Ovary (tissue), 9 donors: ENCODE results near the gene FYCO1. TPM values are rescaled to one million over a fixed set of nuclear protein-coding genes. Genes with fewer than 3 reads are reported as not detected.

Experiments used
- DNase-seq, 5 donors: peaks; one replicate each; pipeline ENCODE4 v3.0.0-alpha.2; 2019 to 2020
- H3K27ac ChIP-seq, 2 donors: fragments of 200-600 bp; one replicate each; pipeline versions ENCODE4 v1.5.1 to v1.8.0; 2019 to 2022
- H3K27me3 ChIP-seq: fragments of 200-600 bp; one replicate; pipeline ENCODE4 v1.8.0; 2022
- H3K36me3 ChIP-seq: fragments of 200-600 bp; sonication (generic); one replicate; pipeline ENCODE4 v1.5.1; 2019
- H3K4me1 ChIP-seq: one replicate; pipeline ENCODE4 v1.8.1; 2013; ENCODE audit warnings: mild to moderate bottlenecking, moderate library complexity; ENCODE audit not compliant: insufficient read depth
- H3K4me3 ChIP-seq: fragments of 200-600 bp; sonication (generic); one replicate; pipeline ENCODE4 v1.5.1; 2017
- H3K9me3 ChIP-seq, 2 donors: fragments of 200-600 bp in 1 of 2; sonication (generic) in 1 of 2; one replicate each; pipeline versions ENCODE4 v1.5.1 to v1.8.1; 2013 to 2019; ENCODE audit warnings: mild to moderate bottlenecking in 1 of 2, moderate library complexity in 1 of 2
- EP300 ChIP-seq: sonication (generic); formaldehyde crosslinking; IDR thresholded peaks from one replicate; pipeline ENCODE4 v1.6.1; 2017; ENCODE audit warnings: antibody characterized with exemption
- POLR2A ChIP-seq: fragments of 450-650 bp; IDR thresholded peaks from one replicate; pipeline ENCODE4 v1.6.1; 2017; ENCODE audit warnings: antibody characterized with exemption, mild to moderate bottlenecking, moderate library complexity
- WGBS, 3 donors: extraction: QIAGEN DNeasy Blood & Tissue Kit in 1 of 3; methylation state at CpG; one replicate each; pipeline versions ENCODE4 v1.1.5 to v1.1.7; 2013 to 2017; 5-methylcytosine and 5-hydroxymethylcytosine counted together
- intact Hi-C, 4 donors: fragments of 100-400 bp; cut with DNase I; formaldehyde crosslinking; loops; one replicate each; pipeline versions ENCODE4 v1.11.0 to v1.15.1; 2022 to 2023
- polyA plus RNA-seq, 2 donors: library from polyadenylated mRNA; stranded (reverse); fragments of 200-250 nt in 1 of 2; fragments of 350-450 nt in 1 of 2; fragmentation: Illumina TruSeq in 1 of 2; extraction: RNeasy Lipid Tissue Mini Kit (QIAGEN cat#74804) in 1 of 2; gene quantifications; one replicate each; pipeline ENCODE4 v1.2.3, GENCODE V29; 2013 to 2014
- total RNA-seq, 7 donors: library from RNA; depleted of rRNA in 2 of 7; stranded (reverse); fragments of >200 nt in 2 of 7; fragmentation: NEBNext Ultra II Directional in 3 of 7; extraction: Animal tissue kit (Norgen Biotek cat#: 25700) in 3 of 7; gene quantifications; one replicate each; pipeline versions ENCODE4 v1.1.0 to v1.2.4, GENCODE V29; 2016 to 2023
- TF ChIP-seq, protein P1 (sequence below), 3 donors: fragments of 450-650 bp in 2 of 3; fragments of 200-600 bp in 1 of 3; IDR thresholded peaks; one replicate each; pipeline versions ENCODE4 v1.5.1 to v1.8.0; 2016 to 2022; ENCODE audit warnings: antibody characterized with exemption in 3 of 3, mild to moderate bottlenecking in 1 of 3
- donor health status: DM: no; HTN: no; CAD: no; lungs with moderate emphysema.
- donor health status: DM: no; HTN: no; CAD: no.
- donor health status: Bipolar disorder and iron deficiency.
- donor health status: DM: yes; HTN: yes; CAD: no.
- donor health status: DM: no; HTN: no; CAD: no.
- donor health status: DM: yes; HTN: yes; CAD: no.

Gene FYCO1
- total and polyA plus RNA-seq, 9 donors, result 30.2 to 81.0 (median 52.8) TPM

DNA sequence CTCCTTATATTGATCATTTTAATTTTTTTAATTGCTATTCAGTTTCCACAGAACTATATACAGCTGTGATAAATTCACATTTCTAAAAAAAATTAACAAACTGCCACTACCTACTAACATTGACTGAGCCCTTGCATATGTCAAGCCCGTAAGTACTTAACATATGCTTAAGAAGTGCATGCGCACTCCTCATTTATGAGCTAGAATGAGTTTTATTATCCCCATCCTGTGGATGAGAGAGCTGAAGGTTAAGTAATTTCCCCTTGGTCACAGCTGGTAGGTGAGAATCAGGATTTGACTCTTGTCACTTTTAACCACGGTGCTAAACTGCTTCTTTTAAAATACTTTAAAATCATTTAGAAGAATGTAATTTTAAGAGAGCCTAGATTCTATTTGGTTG lies 26.5 kb downstream of the FYCO1 start:
- WGBS, 3 donors, result 87 to 91% (median 88%) methylated on average over 3 of the region's 3 CpGs
- H3K4me3 ChIP-seq, result no peak overlapping the region
- H3K9me3 ChIP-seq, result no peaks in the 10 kb centered on the region
- TF ChIP-seq, protein P1, sequence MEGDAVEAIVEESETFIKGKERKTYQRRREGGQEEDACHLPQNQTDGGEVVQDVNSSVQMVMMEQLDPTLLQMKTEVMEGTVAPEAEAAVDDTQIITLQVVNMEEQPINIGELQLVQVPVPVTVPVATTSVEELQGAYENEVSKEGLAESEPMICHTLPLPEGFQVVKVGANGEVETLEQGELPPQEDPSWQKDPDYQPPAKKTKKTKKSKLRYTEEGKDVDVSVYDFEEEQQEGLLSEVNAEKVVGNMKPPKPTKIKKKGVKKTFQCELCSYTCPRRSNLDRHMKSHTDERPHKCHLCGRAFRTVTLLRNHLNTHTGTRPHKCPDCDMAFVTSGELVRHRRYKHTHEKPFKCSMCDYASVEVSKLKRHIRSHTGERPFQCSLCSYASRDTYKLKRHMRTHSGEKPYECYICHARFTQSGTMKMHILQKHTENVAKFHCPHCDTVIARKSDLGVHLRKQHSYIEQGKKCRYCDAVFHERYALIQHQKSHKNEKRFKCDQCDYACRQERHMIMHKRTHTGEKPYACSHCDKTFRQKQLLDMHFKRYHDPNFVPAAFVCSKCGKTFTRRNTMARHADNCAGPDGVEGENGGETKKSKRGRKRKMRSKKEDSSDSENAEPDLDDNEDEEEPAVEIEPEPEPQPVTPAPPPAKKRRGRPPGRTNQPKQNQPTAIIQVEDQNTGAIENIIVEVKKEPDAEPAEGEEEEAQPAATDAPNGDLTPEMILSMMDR (IDR thresholded peaks at IDR 0.05), result no peak
- no peak for TF ChIP-seq EP300
- TF ChIP-seq POLR2A, result no peak
- no peaks in the 10 kb centered on the region for H3K27me3 ChIP-seq
- intact Hi-C loops, result no loop called here
- peaks cover 4% of the 10 kb centered on the region for H3K4me1 ChIP-seq
- DNase-seq, result no peak
- no peak overlapping the region for H3K27ac ChIP-seq
- H3K36me3 ChIP-seq, result no peaks in the 10 kb centered on the region

DNA sequence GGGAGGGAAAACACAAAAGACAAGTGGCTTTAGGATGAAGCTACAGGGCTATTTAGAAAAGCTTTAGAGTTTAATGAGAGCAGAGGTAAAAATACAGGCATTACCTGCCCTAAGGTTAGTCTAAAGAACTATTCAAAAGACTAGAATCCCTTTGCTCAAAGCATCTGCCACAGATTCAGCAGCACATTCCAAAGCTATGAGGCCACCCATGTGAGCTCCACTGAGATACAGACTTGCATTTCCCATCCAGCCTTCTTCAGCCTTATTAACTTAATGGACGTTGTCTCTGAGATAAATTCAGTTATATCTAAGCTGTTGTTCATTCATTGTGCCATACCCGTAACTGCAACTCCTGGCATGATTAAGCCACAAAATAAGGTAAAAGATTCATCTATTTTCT lies 26.9 kb downstream of the FYCO1 start:
- DNase-seq, result no peak
- no peaks in the 10 kb centered on the region for H3K9me3 ChIP-seq
- intact Hi-C loops, result no loop called here
- H3K4me3 ChIP-seq, result no peak overlapping the region
- TF ChIP-seq, protein P1 (IDR thresholded peaks at IDR 0.05), result no peak
- no peak for TF ChIP-seq EP300
- TF ChIP-seq POLR2A, result no peak
- H3K27ac ChIP-seq, result no peak overlapping the region
- WGBS, 3 donors, result 40 to 54% (median 46%) methylated on average over 2 of the region's 2 CpGs
- peaks cover 3% of the 10 kb centered on the region for H3K4me1 ChIP-seq
- H3K36me3 ChIP-seq, result no peaks in the 10 kb centered on the region
- no peaks in the 10 kb centered on the region for H3K27me3 ChIP-seq

DNA sequence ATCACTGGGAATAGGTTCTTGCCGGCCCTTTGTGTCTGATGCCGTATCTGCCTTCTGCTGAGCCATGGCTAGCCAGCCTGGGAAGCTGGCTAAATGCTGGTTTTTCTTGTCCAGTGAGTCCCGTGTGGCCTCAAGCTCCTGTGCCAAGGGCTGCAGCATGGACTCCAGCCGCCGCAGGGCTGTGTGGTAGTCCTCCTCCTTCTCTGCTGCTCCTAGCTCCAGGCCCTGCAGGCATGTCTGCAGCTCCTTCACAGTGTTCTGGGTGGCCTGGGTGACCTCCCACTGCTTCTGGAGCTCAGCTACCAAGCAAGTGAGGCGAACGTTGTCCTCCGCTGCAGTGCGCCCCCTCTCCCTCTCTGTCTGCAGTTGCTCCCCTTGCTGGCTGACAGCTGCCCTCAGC lies 27.5 kb downstream of the FYCO1 start:
- Histone ChIP-seq H3K36me3 (no peaks in the 10 kb centered on the region), H3K9me3 (no peaks in the 10 kb centered on the region), H3K27me3 (no peaks in the 10 kb centered on the region), H3K4me1 (peaks cover 2% of the 10 kb centered on the region), H3K4me3 (no peak overlapping the region), H3K27ac (no peak overlapping the region)
- no peak for DNase-seq
- intact Hi-C loops, result no loop called here
- TF ChIP-seq EP300 (no peak), POLR2A (no peak)
- TF ChIP-seq, protein P1 (IDR thresholded peaks at IDR 0.05), result no peak
- 78 to 82% (median 81%) methylated on average over 9 of the region's 9 CpGs for WGBS, 3 donors

DNA sequence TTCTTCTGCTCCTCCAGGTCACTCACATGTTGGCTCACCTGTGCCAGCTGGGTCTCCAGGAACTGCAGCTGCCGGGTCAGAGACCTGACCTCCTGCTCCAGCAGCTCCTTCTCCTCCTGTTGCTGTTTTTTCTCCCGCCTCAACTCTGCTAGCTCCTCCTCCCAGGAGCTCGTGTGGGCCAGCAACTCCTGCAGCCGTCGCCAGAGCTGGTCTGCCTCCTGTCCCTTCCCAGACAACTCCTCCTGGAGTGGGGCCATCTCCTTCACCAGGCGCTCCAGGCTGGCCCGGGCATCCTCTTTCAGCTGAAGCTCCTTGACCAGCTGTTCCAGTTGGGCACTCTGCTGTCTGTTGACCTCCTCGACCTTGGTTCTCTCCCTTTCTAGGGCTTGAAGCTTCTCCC lies 27.9 kb downstream of the FYCO1 start:
- no peak for DNase-seq
- intact Hi-C loops, result no loop called here
- Histone ChIP-seq H3K4me3 (no peak overlapping the region), H3K9me3 (no peaks in the 10 kb centered on the region), H3K27me3 (no peaks in the 10 kb centered on the region), H3K36me3 (no peaks in the 10 kb centered on the region), H3K27ac (no peak overlapping the region), H3K4me1 (no peaks in the 10 kb centered on the region)
- 59 to 71% (median 62%) methylated on average over 8 of the region's 8 CpGs for WGBS, 3 donors
- TF ChIP-seq POLR2A (no peak), EP300 (no peak)
- TF ChIP-seq, protein P1 (IDR thresholded peaks at IDR 0.05), result no peak
